Purkinje cell (primary cell): ENCODE measurements around the gene USP33. TPM values are rescaled to one million over a fixed set of nuclear protein-coding genes. Genes with fewer than 3 reads are reported as not detected.

Experiments
- polyA plus RNA-seq: library from polyadenylated mRNA; unstranded; fragments of >200 nt; fragmentation: Nextera tagmentation; gene quantifications from 2 replicates; pipeline ENCODE4 v1.2.1, GENCODE V29; 2014

The USP33 gene
- polyA plus RNA-seq: 59.8 and 68.6 TPM in 2 replicates

GRCh38 chr1:77759071-77760028 is at the start of gene USP33:
TSS of gene USP33 (minus strand) at chr1:77759852. CDS start at chr1:77741697, 18,155 bp downstream.

GRCh38 chr1:77779529-77780281 is 20.1 kb upstream of the USP33 start, which contains the start of gene MIGA1:
TSS of gene MIGA1 (plus strand) at chr1:77779649. CDS start at chr1:77783253, 3,604 bp downstream.

GRCh38 chr1:77682460-77683159 is 77.0 kb downstream of the USP33 start, which contains the start of gene ZZZ3:
TSS of gene ZZZ3 (minus strand) at chr1:77682658. CDS start at chr1:77633354, 49,304 bp downstream.

Other genes with a start within 250 kb of the USP33 start
- gene ZZZ3, start 77.2 kb downstream of the USP33 start, polyA plus RNA-seq: 13.7 and 23.2 TPM in 2 replicates
- gene MIGA1, start 19.8 kb upstream of the USP33 start, polyA plus RNA-seq: 41.2 and 44.3 TPM in 2 replicates
- 180 and 196 TPM in 2 replicates for gene NEXN, start 128.8 kb upstream of the USP33 start, polyA plus RNA-seq
- gene FUBP1, start 219.2 kb upstream of the USP33 start, polyA plus RNA-seq: 66.7 and 78.6 TPM in 2 replicates
- 140 and 193 TPM in 2 replicates for gene DNAJB4, start 245.1 kb upstream of the USP33 start, polyA plus RNA-seq